Activated CD8-positive, alpha-beta memory T cell treated with anti-CD3 and anti-CD28 coated beads, Interleukin-2, amount 50 U/mL, for 1 hour (primary cell): Measurements from ENCODE around the gene SLITRK2.

Experiments
- DNase-seq: peaks from one replicate; pipeline ENCODE4 v3.0.0-alpha.2; 2020; ENCODE audit errors: extremely low read depth

Gene SLITRK2

GRCh38 chrX:145853181-145853580 lies 35.6 kb downstream of the SLITRK2 start:
- DNase-seq = no peak

GRCh38 chrX:145856181-145856580 lies 38.6 kb downstream of the SLITRK2 start:
- DNase-seq = no peak

DNA sequence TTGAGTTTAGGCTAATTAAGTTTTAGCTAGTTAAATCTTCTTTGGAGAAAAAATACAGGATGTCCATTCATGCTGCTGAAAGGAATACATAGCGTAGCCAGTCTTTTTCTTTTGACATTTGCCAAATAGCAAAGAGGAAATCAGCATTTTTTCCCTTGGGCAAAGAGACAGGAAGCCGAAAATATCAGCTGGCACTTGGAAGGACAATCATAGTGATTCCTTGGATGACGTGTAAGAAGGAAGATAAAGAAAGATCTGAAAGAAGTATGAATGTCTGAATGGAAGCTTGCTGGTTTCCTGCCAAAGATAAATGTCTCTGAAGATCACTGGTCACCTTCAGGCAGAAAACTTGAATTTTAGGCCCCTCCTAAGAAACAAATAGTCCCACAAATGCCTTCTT lies 44.2 kb downstream of the SLITRK2 start:
- no peak for DNase-seq

DNA sequence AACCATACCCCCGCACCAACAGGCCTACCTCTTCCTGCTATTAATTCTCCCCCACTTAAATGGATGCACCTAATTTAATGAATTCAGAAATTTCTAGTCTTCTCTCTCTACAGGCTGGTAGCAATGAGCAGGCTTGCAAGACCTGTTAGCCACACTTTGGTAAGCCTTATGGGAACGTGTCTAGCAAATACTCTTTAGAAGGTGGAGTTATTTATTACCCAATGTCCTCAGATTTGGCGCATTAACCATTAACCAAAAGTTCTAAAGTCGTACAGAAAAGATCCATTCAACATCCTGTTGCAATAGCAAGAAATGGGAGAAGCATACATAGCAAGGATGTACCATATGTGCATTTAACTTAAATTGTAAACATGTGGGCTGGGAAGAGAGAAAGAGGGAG lies 47.5 kb downstream of the SLITRK2 start:
- no peak for DNase-seq
